K562 (cell line): ENCODE measurements around the gene CYP26A1. TPM values are rescaled to one million over a fixed set of nuclear protein-coding genes. Genes with fewer than 3 reads are reported as not detected.

Source experiments
- BRD4 ChIP-seq: fragments of 200-600 bp; sonication (generic); IDR thresholded peaks from 2 replicates; pipeline ENCODE4 v1.6.1; 2017; ENCODE audit warnings: inconsistent platforms
- CSDE1 ChIP-seq, 2 experiments: fragments of 450-650 bp; IDR thresholded peaks; 2 replicates each; pipeline ENCODE4 v1.6.1; 2016; ENCODE audit warnings: mild to moderate bottlenecking in 1 of 2
- EGR1 ChIP-seq: fragments of 450-650 bp; conservative IDR thresholded peaks from 2 replicates; pipeline ENCODE4 v1.6.1; 2017; ENCODE audit warnings: mild to moderate bottlenecking
- GABPA ChIP-seq: fragments of 200-800 bp; sonication (Bioruptor generic); conservative IDR thresholded peaks from 2 replicates; pipeline ENCODE4 v1.6.1; 2016; ENCODE audit warnings: low read depth, missing genetic modification characterization, missing compliant biosample characterization
- GABPB1 ChIP-seq: sonication (generic); formaldehyde crosslinking; IDR thresholded peaks from 2 replicates; pipeline ENCODE4 v1.8.0; 2022; ENCODE audit warnings: mild to moderate bottlenecking, missing genetic modification reagents
- GTF2E2 ChIP-seq: fragments of 200-800 bp; sonication (Bioruptor generic); IDR thresholded peaks from 2 replicates; pipeline ENCODE4 v1.6.1; 2016; ENCODE audit warnings: missing genetic modification characterization, missing compliant biosample characterization
- KDM2B ChIP-seq: fragments of 250-450 bp; sonication (Bioruptor Pico); IDR thresholded peaks from 2 replicates; pipeline ENCODE4 v1.8.0; 2021; ENCODE audit warnings: mild to moderate bottlenecking, moderate library complexity
- LARP7 ChIP-seq: fragments of 450-650 bp; IDR thresholded peaks from 2 replicates; pipeline ENCODE4 v1.6.1; 2016
- MLX ChIP-seq, 2 experiments: fragments of 450-650 bp in 1 of 2; sonication (generic) in 1 of 2; formaldehyde crosslinking; conservative IDR thresholded peaks; 2 replicates each; pipeline versions ENCODE4 v1.4.0 to v1.8.1; 2020 to 2022; ENCODE audit warnings: mild to moderate bottlenecking in 1 of 2, missing genetic modification reagents in 1 of 2
- NFE2 ChIP-seq: IDR thresholded peaks from 2 replicates; pipeline ENCODE4 v1.6.1; 2014; ENCODE audit warnings: antibody characterized with exemption, low read depth
- NFIC ChIP-seq: fragments of 450-650 bp; IDR thresholded peaks from 2 replicates; pipeline ENCODE4 v1.6.1; 2017; ENCODE audit warnings: mild to moderate bottlenecking, inconsistent platforms
- NR1H2 ChIP-seq: sonication (generic); formaldehyde crosslinking; IDR thresholded peaks from 2 replicates; pipeline ENCODE4 v1.4.0; 2020; ENCODE audit warnings: mild to moderate bottlenecking, missing genetic modification reagents
- NRF1 ChIP-seq, 2 experiments: fragments of 450-650 bp; IDR thresholded peaks in 1 of 2; conservative IDR thresholded peaks in 1 of 2; 2 replicates each; pipeline ENCODE4 v1.6.1; 2014; ENCODE audit warnings: mild to moderate bottlenecking in 2 of 2
- PKNOX1 ChIP-seq: fragments of 450-650 bp; IDR thresholded peaks from 2 replicates; pipeline ENCODE4 v1.6.1; 2016
- POLR2B ChIP-seq: fragments of 450-650 bp; IDR thresholded peaks from 2 replicates; pipeline ENCODE4 v1.6.1; 2018; ENCODE audit warnings: low read depth; ENCODE audit not compliant: partially characterized antibody
- POU5F1 ChIP-seq: fragments of 150-350 bp; IDR thresholded peaks from 2 replicates; pipeline ENCODE4 v1.6.1; 2014; ENCODE audit warnings: borderline replicate concordance, low read length, low read depth, mild to moderate bottlenecking; ENCODE audit not compliant: partially characterized antibody
- SAP30 ChIP-seq: fragments of 200-600 bp; sonication (generic); IDR thresholded peaks from 2 replicates; pipeline ENCODE4 v1.6.1; 2012; ENCODE audit warnings: borderline replicate concordance, low read depth, mild to moderate bottlenecking, moderate library complexity, low read length, control low read depth, inconsistent platforms; ENCODE audit not compliant: insufficient read depth, poor library complexity, severe bottlenecking
- SIX5 ChIP-seq, 2 experiments: IDR thresholded peaks; 2 replicates each; pipeline ENCODE4 v1.6.1; 2011; ENCODE audit warnings: low read length in 2 of 2, borderline replicate concordance in 1 of 2, low read depth in 1 of 2, mild to moderate bottlenecking in 1 of 2, moderate library complexity in 1 of 2; ENCODE audit not compliant: insufficient read depth in 1 of 2
- SMAD3 ChIP-seq: fragments of 450-650 bp; formaldehyde crosslinking; conservative IDR thresholded peaks from 2 replicates; pipeline ENCODE4 v1.4.0; 2020; ENCODE audit warnings: mild to moderate bottlenecking
- ZFP36 ChIP-seq: fragments of 150-350 bp; IDR thresholded peaks from 2 replicates; pipeline ENCODE4 v1.6.1; 2018; ENCODE audit warnings: low read length, low read depth; ENCODE audit not compliant: partially characterized antibody
- ZNF124 ChIP-seq: sonication (generic); formaldehyde crosslinking; IDR thresholded peaks from 2 replicates; pipeline ENCODE4 v1.8.1; 2022; ENCODE audit warnings: missing genetic modification reagents
- ZNF347 ChIP-seq: fragments of 450-650 bp; formaldehyde crosslinking; IDR thresholded peaks from 2 replicates; pipeline ENCODE4 v1.4.0; 2020; ENCODE audit warnings: low read depth, mild to moderate bottlenecking, moderate library complexity
- polyA plus RNA-seq, 8 experiments: library from polyadenylated mRNA; depleted of rRNA in 4 of 8; stranded (reverse) in 5 of 8; unstranded in 3 of 8; fragments of >200 nt; fragmentation: Nextera tagmentation in 2 of 8; fragmentation: Illumina TruSeq in 1 of 8; extraction: Ambion mirVana in 2 of 8; extraction: Trizol in 1 of 8; gene quantifications; 2 replicates each; pipeline versions ENCODE4 v1.2.1 to v1.2.3, GENCODE V29; 2011 to 2014; ENCODE audit warnings: inconsistent platforms in 1 of 8, missing spikeins in 1 of 8
- total RNA-seq, 7 experiments: library from RNA; depleted of rRNA in 6 of 7; stranded (reverse); fragments of >200 nt in 6 of 7; fragmentation: Illumina TruSeq in 2 of 7; extraction: Trizol in 2 of 7; gene quantifications; 2 replicates each; pipeline versions ENCODE4 v1.2.1 to v1.2.3, GENCODE V29; 2011 to 2021; ENCODE audit warnings: low replicate concordance in 1 of 7
- TF ChIP-seq, protein P1 (sequence below), 3 experiments: fragments of 200-800 bp in 1 of 3; sonication (Bioruptor generic) in 1 of 3; sonication (generic) in 1 of 3; formaldehyde crosslinking in 1 of 3; IDR thresholded peaks; 2 replicates each; pipeline versions ENCODE4 v1.6.1 to v1.8.0; 2016 to 2022; ENCODE audit warnings: mild to moderate bottlenecking in 2 of 3, missing compliant biosample characterization in 2 of 3, missing genetic modification characterization in 2 of 3, missing genetic modification reagents in 1 of 3

The CYP26A1 gene
- total and polyA plus RNA-seq, 9 of the 15 experiments (the other 6 are each of a cell fraction or from before 2014, with no cell fraction given): 0.11 to 5.1 (median 1.6) TPM

DNA sequence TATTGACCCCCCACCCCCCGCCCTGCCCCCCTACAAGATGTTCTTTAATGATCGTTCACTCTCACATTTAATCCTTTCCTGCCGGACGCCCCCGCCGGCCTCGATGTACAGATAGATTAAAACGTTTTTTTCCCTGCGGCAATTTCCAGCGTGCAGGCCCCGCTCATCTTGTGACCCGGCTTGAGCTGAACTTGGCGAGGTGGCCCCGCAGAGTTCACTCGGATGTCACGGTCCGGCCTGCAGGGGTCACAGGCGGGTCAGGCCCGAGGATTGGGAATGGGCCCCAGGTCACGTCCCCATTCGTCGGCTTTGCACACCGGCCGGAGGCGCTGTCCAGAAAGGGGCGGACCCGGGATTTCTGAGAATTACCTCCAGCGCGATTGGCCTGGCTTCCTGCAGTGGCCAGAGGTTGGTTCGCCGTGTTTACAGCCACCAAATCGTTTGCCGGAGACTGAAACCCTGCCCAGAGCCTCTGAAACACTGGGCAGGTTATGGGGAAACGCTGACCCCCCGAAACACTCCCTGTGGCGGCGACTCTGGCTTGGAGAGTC is 1.9 kb upstream of the CYP26A1 start (continued):
- TF ChIP-seq EGR1: peak; percentile 57; the same call in 1 of the 2 replicates
- TF ChIP-seq BRD4: no peak
- 0 out of 2 replicates have a peak, but pooled peaks have one; percentile 3 for TF ChIP-seq NFE2
- TF ChIP-seq ZNF124 (CRISPR knock-in tag): no peak
- TF ChIP-seq ZNF347: no peak
- no peak for TF ChIP-seq POU5F1
- TF ChIP-seq SMAD3: no peak
- TF ChIP-seq GTF2E2 (tag): no peak
- TF ChIP-seq MLX (CRISPR knock-in tag; conservative IDR thresholded peaks at IDR 0.05): no peak
- peak; percentile 53 to 67; a peak in 3 of 4 replicates for TF ChIP-seq NRF1 (conservative IDR thresholded peaks at IDR 0.05 in 1 of 2, IDR thresholded peaks at IDR 0.05 in 1 of 2)
- TF ChIP-seq LARP7: no peak
- TF ChIP-seq, protein P1, sequence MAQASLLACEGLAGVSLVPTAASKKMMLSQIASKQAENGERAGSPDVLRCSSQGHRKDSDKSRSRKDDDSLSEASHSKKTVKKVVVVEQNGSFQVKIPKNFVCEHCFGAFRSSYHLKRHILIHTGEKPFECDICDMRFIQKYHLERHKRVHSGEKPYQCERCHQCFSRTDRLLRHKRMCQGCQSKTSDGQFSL (CRISPR knock-in tag; IDR thresholded peaks at IDR 0.05): peak; percentile 42; the same call in 1 of the 2 replicates
- TF ChIP-seq, protein P1 (tag; IDR thresholded peaks at IDR 0.05): 0 out of 4 replicates have a peak, but pooled peaks of 1 of the 2 experiments have one; percentile 58
- TF ChIP-seq ZFP36: no peak
- TF ChIP-seq CSDE1 (IDR thresholded peaks at IDR 0.05): no peak
- TF ChIP-seq POLR2B: peak; percentile 62
- TF ChIP-seq PKNOX1: no peak
- no peak for TF ChIP-seq NR1H2 (CRISPR knock-in tag)
- TF ChIP-seq SIX5 (IDR thresholded peaks at IDR 0.05; ENCODE audit: borderline replicate concordance in 1 of 2, insufficient read depth in 1 of 2, low read depth in 1 of 2, low read length in 2 of 2): no peak
- TF ChIP-seq KDM2B (CRISPR knock-in tag): no peak
- TF ChIP-seq NFIC: 0 out of 2 replicates have a peak, but pooled peaks have one; percentile 5
- TF ChIP-seq GABPA: no peak
- no peak for TF ChIP-seq GABPB1 (CRISPR knock-in tag)
- no peak for TF ChIP-seq SAP30
